HEK293T (cell line): ENCODE results near the gene SELE.

ENCODE experiments used
- ARNT ChIP-seq: fragments of 450-650 bp; IDR thresholded peaks from 2 replicates; pipeline ENCODE4 v1.6.1; 2017; ENCODE audit warnings: mild to moderate bottlenecking
- BHLHE40 ChIP-seq: fragments of 450-650 bp; IDR thresholded peaks from 2 replicates; pipeline ENCODE4 v1.6.1; 2016; ENCODE audit warnings: mild to moderate bottlenecking, moderate library complexity, borderline replicate concordance
- CTBP1 ChIP-seq: fragments of 450-650 bp; IDR thresholded peaks from 2 replicates; pipeline ENCODE4 v1.6.1; 2016; ENCODE audit warnings: borderline replicate concordance
- ELF4 ChIP-seq: fragments of 450-650 bp; IDR thresholded peaks from 2 replicates; pipeline ENCODE4 v1.6.1; 2017; ENCODE audit warnings: antibody characterized with exemption
- FOXA1 ChIP-seq: fragments of 450-650 bp; IDR thresholded peaks from 2 replicates; pipeline ENCODE4 v1.6.1; 2016; ENCODE audit warnings: mild to moderate bottlenecking
- FOXK2 ChIP-seq: fragments of 450-650 bp; IDR thresholded peaks from 2 replicates; pipeline ENCODE4 v1.6.1; 2016; ENCODE audit warnings: mild to moderate bottlenecking
- FOXM1 ChIP-seq: fragments of 450-650 bp; IDR thresholded peaks from 2 replicates; pipeline ENCODE4 v1.6.1; 2017; ENCODE audit warnings: mild to moderate bottlenecking, borderline replicate concordance
- HDGF ChIP-seq: fragments of 450-650 bp; IDR thresholded peaks from 2 replicates; pipeline ENCODE4 v1.6.1; 2017; ENCODE audit warnings: antibody characterized with exemption, borderline replicate concordance
- LEF1 ChIP-seq: fragments of 450-650 bp; IDR thresholded peaks from 2 replicates; pipeline ENCODE4 v1.6.1; 2017; ENCODE audit warnings: mild to moderate bottlenecking, borderline replicate concordance
- NFRKB ChIP-seq: fragments of 450-650 bp; IDR thresholded peaks from 2 replicates; pipeline ENCODE4 v1.6.1; 2016; ENCODE audit warnings: mild to moderate bottlenecking, moderate library complexity
- PKNOX1 ChIP-seq: fragments of 450-650 bp; IDR thresholded peaks from 2 replicates; pipeline ENCODE4 v1.6.1; 2016
- SP1 ChIP-seq: fragments of 450-650 bp; IDR thresholded peaks from 2 replicates; pipeline ENCODE4 v1.6.1; 2017
- SUZ12 ChIP-seq: fragments of 450-650 bp; IDR thresholded peaks from 2 replicates; pipeline ENCODE4 v1.6.1; 2016; ENCODE audit warnings: mild to moderate bottlenecking
- TARDBP ChIP-seq: fragments of 450-650 bp; IDR thresholded peaks from 2 replicates; pipeline ENCODE4 v1.6.1; 2016

- no peak for TF ChIP-seq SP1
- TF ChIP-seq FOXK2: no peak
- TF ChIP-seq CTBP1: no peak
- TF ChIP-seq SUZ12: no peak
- TF ChIP-seq NFRKB: no peak
- TF ChIP-seq TARDBP: no peak
- TF ChIP-seq ARNT: no peak
- no peak for TF ChIP-seq LEF1
- no peak for TF ChIP-seq PKNOX1
- no peak for TF ChIP-seq HDGF
- no peak for TF ChIP-seq FOXM1
- no peak for TF ChIP-seq BHLHE40
- TF ChIP-seq FOXA1: no peak
- TF ChIP-seq ELF4: no peak
These were observed 7.0 kb downstream of the SELE start for GRCh38 chr1:169726851-169727250.
